ENCODE data around the gene RACK1.

The RACK1 gene

DNA sequence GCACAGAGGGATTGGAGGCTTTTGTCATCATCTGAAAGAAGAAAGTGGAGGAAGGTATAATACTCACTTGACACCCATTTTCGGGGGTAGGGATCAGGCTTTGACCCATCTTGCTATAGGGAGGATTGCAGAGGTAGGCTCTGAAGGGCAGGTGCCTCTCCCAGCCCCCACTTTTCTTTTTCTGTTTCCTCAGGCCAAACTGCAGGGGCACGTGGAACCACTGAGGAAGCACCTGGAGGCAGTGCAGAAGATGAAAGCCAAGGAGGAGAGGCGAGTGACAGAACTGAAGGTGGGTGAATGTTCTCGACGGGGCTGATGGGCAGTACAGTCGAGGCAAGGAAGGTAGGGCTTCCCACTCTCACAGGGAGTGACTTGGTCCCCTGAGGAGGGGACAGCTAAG is 13.2 kb downstream of the RACK1 start:
- no peak overlapping the region for H3K9ac ChIP-seq (ENCODE audit: low read depth, low read length)
- peaks cover 65% of the 10 kb centered on the region for H3K36me3 ChIP-seq (ENCODE audit: insufficient read depth, low read length)
- no peaks in the 10 kb centered on the region for H3K27me3 ChIP-seq (ENCODE audit: insufficient read depth, low read length)
- no peaks in the 10 kb centered on the region for H3K9me3 ChIP-seq (ENCODE audit: insufficient read depth, low read depth, low read length)
- no peak overlapping the region for H3K4me3 ChIP-seq (ENCODE audit: low read length)
- H3K4me1 ChIP-seq (ENCODE audit: insufficient read depth, low read length) = no peaks in the 10 kb centered on the region
- H3K27ac ChIP-seq (ENCODE audit: low read depth, low read length) = no peak overlapping the region
- 91% methylated on average over 6 of the region's 6 CpGs for WGBS

- 96% methylated on average over 13 of the region's 13 CpGs for WGBS
- no peak overlapping the region for H3K4me3 ChIP-seq (ENCODE audit: low read length)
- no peaks in the 10 kb centered on the region for H3K4me1 ChIP-seq (ENCODE audit: insufficient read depth, low read length)
- H3K27me3 ChIP-seq (ENCODE audit: insufficient read depth, low read length) = no peaks in the 10 kb centered on the region
- H3K9ac ChIP-seq (ENCODE audit: low read depth, low read length) = no peak overlapping the region
- H3K9me3 ChIP-seq (ENCODE audit: insufficient read depth, low read depth, low read length) = no peaks in the 10 kb centered on the region
- H3K27ac ChIP-seq (ENCODE audit: low read depth, low read length) = no peak overlapping the region
- H3K36me3 ChIP-seq (ENCODE audit: insufficient read depth, low read length) = peaks cover 65% of the 10 kb centered on the region
Observed at GRCh38 chr5:181229996-181230395, 13.7 kb downstream of the RACK1 start.

DNA sequence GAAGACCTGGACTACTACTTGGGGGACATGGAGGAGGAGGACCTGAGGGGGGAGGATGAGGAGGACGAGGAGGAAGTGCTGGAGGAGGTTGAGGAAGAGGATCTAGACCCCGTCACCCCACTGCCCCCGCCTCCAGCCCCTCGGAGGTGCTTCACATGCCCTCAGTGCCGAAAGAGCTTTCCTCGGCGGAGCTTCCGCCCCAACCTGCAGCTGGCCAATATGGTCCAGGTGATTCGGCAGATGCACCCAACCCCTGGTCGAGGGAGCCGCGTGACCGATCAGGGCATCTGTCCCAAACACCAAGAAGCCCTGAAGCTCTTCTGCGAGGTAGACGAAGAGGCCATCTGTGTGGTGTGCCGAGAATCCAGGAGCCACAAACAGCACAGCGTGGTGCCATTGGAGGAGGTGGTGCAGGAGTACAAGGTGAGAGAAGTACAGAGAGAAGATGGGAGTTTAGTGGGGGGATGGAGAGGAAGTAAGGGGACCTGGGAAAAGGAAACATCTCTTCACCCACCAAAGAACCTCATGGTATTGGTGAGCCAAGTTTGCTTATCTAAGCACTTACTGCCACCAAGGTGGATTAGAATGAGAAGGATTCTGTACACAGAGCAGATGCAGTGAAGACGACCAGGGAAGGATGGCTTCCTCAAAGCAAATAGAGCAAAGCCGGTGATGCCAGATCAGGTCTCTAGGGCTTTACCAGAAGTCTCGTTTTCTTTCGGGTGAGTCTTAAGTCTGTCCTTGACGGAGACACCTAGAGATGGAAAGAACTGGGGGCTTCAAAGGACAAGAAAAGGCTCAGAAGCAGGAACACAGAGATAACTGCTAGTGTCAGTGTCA is 19.1 kb downstream of the RACK1 start:
- 88% methylated on average over 22 of the region's 22 CpGs for WGBS
- Histone ChIP-seq H3K27ac (ENCODE audit: low read depth, low read length) (no peak overlapping the region), H3K4me1 (ENCODE audit: insufficient read depth, low read length) (no peaks in the 10 kb centered on the region; the same call in 1 of the 2 replicates)

DNA sequence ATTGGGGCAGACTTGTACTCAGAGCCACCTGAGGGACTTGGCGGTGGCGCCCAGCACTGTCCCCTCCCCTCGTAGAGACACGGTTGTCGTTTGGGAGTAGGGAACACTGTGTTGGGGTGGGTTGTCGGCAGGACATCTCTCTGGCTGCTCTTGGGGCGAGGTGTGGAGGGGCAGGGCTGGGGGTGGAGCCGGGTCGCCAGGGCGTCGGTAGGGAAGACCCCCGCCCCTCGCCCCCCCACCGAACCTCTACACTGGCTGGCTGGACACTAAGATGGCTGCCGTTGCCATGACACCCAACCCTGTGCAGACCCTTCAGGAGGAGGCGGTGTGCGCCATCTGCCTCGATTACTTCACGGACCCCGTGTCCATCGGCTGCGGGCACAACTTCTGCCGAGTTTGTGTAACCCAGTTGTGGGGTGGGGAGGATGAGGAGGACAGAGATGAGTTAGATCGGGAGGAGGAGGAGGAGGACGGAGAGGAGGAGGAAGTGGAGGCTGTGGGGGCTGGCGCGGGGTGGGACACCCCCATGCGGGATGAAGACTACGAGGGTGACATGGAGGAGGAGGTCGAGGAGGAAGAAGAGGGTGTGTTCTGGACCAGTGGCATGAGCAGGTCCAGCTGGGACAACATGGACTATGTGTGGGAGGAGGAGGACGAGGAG is 19.8 kb downstream of the RACK1 start:
- 6% methylated on average over 29 of the region's 31 CpGs for WGBS
- H3K9ac ChIP-seq (ENCODE audit: low read depth, low read length) = peak overlapping the region; percentile 56
- no peaks in the 10 kb centered on the region for H3K27me3 ChIP-seq (ENCODE audit: insufficient read depth, low read length)
- H3K9me3 ChIP-seq (ENCODE audit: insufficient read depth, low read depth, low read length) = no peaks in the 10 kb centered on the region
- peak overlapping the region; percentile 86 for H3K4me3 ChIP-seq (ENCODE audit: low read length)
- H3K36me3 ChIP-seq (ENCODE audit: insufficient read depth, low read length) = peaks cover 19% of the 10 kb centered on the region
- peak overlapping the region; percentile 97; the same call in 1 of the 2 replicates for H3K27ac ChIP-seq (ENCODE audit: low read depth, low read length)
- H3K4me1 ChIP-seq (ENCODE audit: insufficient read depth, low read length) = no peaks in the 10 kb centered on the region; the same call in 1 of the 2 replicates

More for the DNA sequence above, 19.1 kb downstream of the RACK1 start:
- H3K4me3 ChIP-seq (ENCODE audit: low read length) = peak overlapping the region; percentile 86
- H3K36me3 ChIP-seq (ENCODE audit: insufficient read depth, low read length) = peaks cover 27% of the 10 kb centered on the region
- peak overlapping the region; percentile 56; the same call in 1 of the 2 replicates for H3K9ac ChIP-seq (ENCODE audit: low read depth, low read length)
- no peaks in the 10 kb centered on the region for H3K27me3 ChIP-seq (ENCODE audit: insufficient read depth, low read length)
- H3K9me3 ChIP-seq (ENCODE audit: insufficient read depth, low read depth, low read length) = no peaks in the 10 kb centered on the region

GRCh38 chr5:181223058-181223728 is 20.5 kb downstream of the RACK1 start, which contains the start of gene TRIM41:
Gene TRIM41 (plus strand): TSS chr5:181223281. CDS start chr5:181224000, 719 bp downstream.
- H3K36me3 ChIP-seq (ENCODE audit: insufficient read depth, low read length) = peaks cover 19% of the 10 kb centered on the region
- under 1% methylated on average over 59 of the region's 59 CpGs for WGBS
- no peaks in the 10 kb centered on the region; the same call in 1 of the 2 replicates for H3K4me1 ChIP-seq (ENCODE audit: insufficient read depth, low read length)
- peak within 1 kb of the TSS; percentile 97 for H3K27ac ChIP-seq (ENCODE audit: low read depth, low read length)
- H3K4me3 ChIP-seq (ENCODE audit: low read length) = peak within 1 kb of the TSS; percentile 86
- H3K9me3 ChIP-seq (ENCODE audit: insufficient read depth, low read depth, low read length) = no peaks in the 10 kb centered on the region
- H3K27me3 ChIP-seq (ENCODE audit: insufficient read depth, low read length) = no peaks in the 10 kb centered on the region
- peak within 1 kb of the TSS; percentile 93 for H3K9ac ChIP-seq (ENCODE audit: low read depth, low read length)

GRCh38 chr5:181222630-181223057 is 21.1 kb downstream of the RACK1 start:
- H3K36me3 ChIP-seq (ENCODE audit: insufficient read depth, low read length) = peaks cover 15% of the 10 kb centered on the region
- H3K4me3 ChIP-seq (ENCODE audit: low read length) = peak overlapping the region; percentile 86
- H3K9me3 ChIP-seq (ENCODE audit: insufficient read depth, low read depth, low read length) = no peaks in the 10 kb centered on the region
- peak overlapping the region; percentile 93 for H3K9ac ChIP-seq (ENCODE audit: low read depth, low read length)
- no peaks in the 10 kb centered on the region; the same call in 1 of the 2 replicates for H3K4me1 ChIP-seq (ENCODE audit: insufficient read depth, low read length)
- under 1% methylated on average over 16 of the region's 18 CpGs for WGBS
- H3K27ac ChIP-seq (ENCODE audit: low read depth, low read length) = peak overlapping the region; percentile 64; the same call in 1 of the 2 replicates
- peaks cover 4% of the 10 kb centered on the region for H3K27me3 ChIP-seq (ENCODE audit: insufficient read depth, low read length)

GRCh38 chr5:181221792-181222629 is 21.7 kb downstream of the RACK1 start:
- Histone ChIP-seq H3K4me3 (ENCODE audit: low read length) (peak overlapping the region; percentile 86), H3K9me3 (ENCODE audit: insufficient read depth, low read depth, low read length) (no peaks in the 10 kb centered on the region), H3K36me3 (ENCODE audit: insufficient read depth, low read length) (peaks cover 11% of the 10 kb centered on the region), H3K27me3 (ENCODE audit: insufficient read depth, low read length) (peaks cover 10% of the 10 kb centered on the region), H3K27ac (ENCODE audit: low read depth, low read length) (peak overlapping the region; percentile 78; the same call in 1 of the 2 replicates), H3K4me1 (ENCODE audit: insufficient read depth, low read length) (no peaks in the 10 kb centered on the region; the same call in 1 of the 2 replicates), H3K9ac (ENCODE audit: low read depth, low read length) (peak overlapping the region; percentile 93)
- under 1% methylated on average over 50 of the region's 50 CpGs for WGBS

DNA sequence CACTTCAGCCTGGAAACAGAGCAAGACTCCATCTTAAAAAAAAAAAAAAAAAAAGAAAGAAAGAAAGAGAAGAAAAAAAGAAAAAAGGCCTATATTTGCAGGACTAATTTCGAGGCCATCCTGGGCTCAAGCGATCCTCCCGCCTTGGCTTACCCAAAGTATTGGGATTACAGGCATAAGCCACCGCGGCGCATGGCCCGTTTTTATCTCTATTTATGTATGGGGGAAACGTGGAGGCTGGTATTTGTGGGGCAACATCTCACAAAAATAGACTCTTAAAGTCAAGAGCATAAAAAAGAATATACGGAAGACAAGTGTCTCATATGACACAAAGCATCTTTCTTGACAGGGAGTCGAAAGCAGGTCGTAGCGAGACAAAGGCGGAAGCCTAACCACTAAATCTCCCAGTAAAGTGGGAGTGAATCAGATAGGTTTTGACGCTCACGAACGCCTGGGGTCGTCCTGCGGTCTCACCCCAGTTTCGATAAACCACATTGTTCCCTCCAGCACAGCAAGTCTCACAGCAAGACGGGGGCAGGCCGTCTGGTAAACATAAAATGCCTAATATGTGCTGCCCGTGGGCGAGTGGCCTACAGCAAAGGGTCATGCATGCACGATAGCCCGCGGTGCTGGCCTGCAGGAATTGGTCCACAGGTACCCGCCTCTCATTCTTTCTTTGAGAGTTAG is 22.5 kb downstream of the RACK1 start:
- Histone ChIP-seq H3K4me3 (ENCODE audit: low read length) (peak overlapping the region; percentile 86), H3K9me3 (ENCODE audit: insufficient read depth, low read depth, low read length) (no peaks in the 10 kb centered on the region), H3K27me3 (ENCODE audit: insufficient read depth, low read length) (peaks cover 16% of the 10 kb centered on the region), H3K27ac (ENCODE audit: low read depth, low read length) (no peak overlapping the region), H3K4me1 (ENCODE audit: insufficient read depth, low read length) (no peaks in the 10 kb centered on the region; the same call in 1 of the 2 replicates), H3K9ac (ENCODE audit: low read depth, low read length) (no peak overlapping the region), H3K36me3 (ENCODE audit: insufficient read depth, low read length) (peaks cover 11% of the 10 kb centered on the region)
- WGBS = 56% methylated on average over 27 of the region's 27 CpGs

DNA sequence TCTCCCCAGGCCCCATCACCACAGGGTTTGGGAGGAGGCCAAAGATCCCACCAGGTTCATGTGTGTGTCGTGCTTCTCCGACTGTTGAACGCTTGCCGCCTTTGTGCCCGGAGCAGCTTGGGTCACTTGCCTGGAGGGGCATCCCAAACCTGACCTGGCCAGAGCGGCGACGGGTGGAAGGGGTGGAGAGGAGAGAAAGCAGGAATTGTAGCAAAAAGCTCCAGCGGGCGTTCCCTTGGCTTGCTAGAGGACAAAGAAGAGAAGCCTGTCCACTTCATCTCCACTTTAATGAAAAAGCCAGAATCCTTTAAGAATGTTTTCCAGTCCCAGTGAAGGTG is 23.6 kb downstream of the RACK1 start:
- no peak overlapping the region for H3K27ac ChIP-seq (ENCODE audit: low read depth, low read length)
- H3K36me3 ChIP-seq (ENCODE audit: insufficient read depth, low read length) = peaks cover 5% of the 10 kb centered on the region; the same call in 1 of the 2 replicates
- no peaks in the 10 kb centered on the region; the same call in 1 of the 2 replicates for H3K4me1 ChIP-seq (ENCODE audit: insufficient read depth, low read length)
- no peak overlapping the region for H3K9ac ChIP-seq (ENCODE audit: low read depth, low read length)
- no peak overlapping the region for H3K4me3 ChIP-seq (ENCODE audit: low read length)
- peaks cover 21% of the 10 kb centered on the region for H3K27me3 ChIP-seq (ENCODE audit: insufficient read depth, low read length)
- H3K9me3 ChIP-seq (ENCODE audit: insufficient read depth, low read depth, low read length) = no peaks in the 10 kb centered on the region
- WGBS = 95% methylated on average over 10 of the region's 10 CpGs

All from HUES64 (cell line).